Left lobe of liver (tissue), 2 donors: ENCODE results near the gene TASP1. TPM values are rescaled to one million over a fixed set of nuclear protein-coding genes. Genes with fewer than 3 reads are reported as not detected.
"Not testable (repeated sequence)": the region's sequence is repeated elsewhere in the genome, so short reads cannot be mapped to it uniquely, and the experiment has no call there.

Source experiments
- ATAC-seq: fragments of 200-7000 bp; cut with Tn5 transposase; one replicate; pipeline ENCODE4 v1.9.1; 2020; ENCODE audit warnings: mild to moderate bottlenecking, moderate library complexity
- DNase-seq: peaks from one replicate; pipeline ENCODE4 v3.0.0-alpha.2; 2020; ENCODE audit warnings: low spot score
- total RNA-seq: library from RNA; stranded (reverse); gene quantifications from one replicate; pipeline ENCODE4 v1.2.1, GENCODE V29; 2021
- donor health status: DM: no; HTN: no; CAD: no; lungs with moderate emphysema.
- donor health status: DM: no; HTN: yes; CAD: no.

The TASP1 gene
- total RNA-seq, 1 donor from 2014 or later = 5.1 TPM

DNA sequence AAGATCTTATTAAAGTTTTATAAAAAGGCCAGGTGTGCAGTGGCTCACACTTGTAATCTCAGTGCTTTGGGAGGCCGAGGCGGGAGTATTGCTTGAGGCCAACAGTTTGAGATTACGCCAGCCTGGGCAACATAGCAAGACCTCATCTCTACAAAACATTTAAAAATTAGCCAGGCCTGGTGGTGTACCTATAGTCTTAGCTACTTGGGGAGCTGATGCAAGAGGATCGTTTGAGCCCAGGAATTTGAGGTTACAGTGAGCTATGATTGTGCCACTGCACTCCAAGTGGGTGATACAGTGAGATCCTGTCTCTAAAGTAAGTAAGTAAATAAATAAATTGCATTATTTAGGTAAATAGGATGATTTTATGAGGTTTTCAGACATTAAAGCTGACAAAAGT is 234.4 kb downstream of the TASP1 start:
- DNase-seq = no peak
- no peak for ATAC-seq

DNA sequence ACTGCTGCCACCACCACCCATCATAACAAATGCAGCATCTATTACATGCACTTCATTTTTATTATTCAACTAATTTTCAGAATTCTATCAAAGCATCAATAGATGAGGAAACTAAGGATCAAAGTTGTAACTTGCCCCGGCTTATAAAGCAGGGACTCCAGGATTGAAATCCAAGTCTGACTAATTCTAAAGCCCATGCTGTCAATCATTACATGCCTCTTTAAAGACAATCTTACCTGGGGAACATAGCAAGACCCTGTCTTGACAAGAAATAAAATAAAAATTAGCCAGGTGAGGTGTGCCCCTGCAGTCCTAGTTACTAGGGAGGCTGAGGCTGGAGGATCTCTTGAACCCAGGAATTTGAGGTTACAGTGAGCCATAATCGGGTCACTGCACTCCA is 235.3 kb downstream of the TASP1 start:
- ATAC-seq = no peak
- DNase-seq = no peak

DNA sequence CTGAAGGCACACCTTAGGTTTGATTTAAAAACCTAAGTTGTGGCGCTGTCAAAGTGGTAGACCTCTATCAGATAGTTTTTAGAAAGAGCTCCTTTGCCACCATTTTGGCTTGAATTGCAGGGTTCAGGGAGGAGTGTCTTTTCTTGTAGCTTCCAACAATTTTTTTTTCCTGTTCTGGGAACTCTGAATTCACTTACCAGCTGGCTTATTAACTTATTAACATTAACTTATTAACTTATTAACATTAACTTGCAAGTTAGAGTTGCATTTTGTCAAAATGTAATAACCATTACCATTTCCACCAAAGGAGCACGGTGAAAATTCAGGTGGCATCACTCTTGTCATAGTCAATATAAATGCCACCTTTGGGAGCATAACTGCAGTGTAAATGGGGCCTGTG is 235.7 kb downstream of the TASP1 start:
- no peak for DNase-seq
- no peak for ATAC-seq

DNA sequence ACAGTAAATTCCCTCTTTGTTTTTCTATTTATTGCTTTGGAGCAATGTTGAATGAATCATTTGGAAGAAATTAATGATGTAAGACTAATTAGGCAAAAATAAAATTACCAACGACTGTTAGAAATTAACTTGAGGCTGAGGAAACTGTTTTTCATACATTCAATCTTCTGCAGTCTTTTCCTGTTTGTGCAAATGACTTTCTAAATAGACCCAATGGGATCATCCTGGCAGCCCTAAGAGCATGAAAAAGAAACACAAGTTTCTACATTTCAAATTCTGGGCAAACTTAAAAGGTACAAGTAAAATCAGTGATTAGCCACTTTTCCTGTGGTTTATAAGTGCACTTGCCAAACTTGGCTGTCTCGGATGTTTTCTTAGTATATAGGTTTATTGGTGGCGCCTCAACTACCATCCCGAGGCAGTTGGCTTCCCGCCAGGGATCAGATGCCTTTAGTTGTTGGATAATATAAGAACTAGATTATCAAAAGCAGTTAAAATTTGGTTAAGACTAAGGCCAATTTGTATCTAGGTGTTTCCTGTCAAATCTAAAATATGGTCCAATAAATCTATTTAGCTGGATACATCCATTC is 236.5 kb downstream of the TASP1 start:
- DNase-seq (no peak), ATAC-seq (no peak)

DNA sequence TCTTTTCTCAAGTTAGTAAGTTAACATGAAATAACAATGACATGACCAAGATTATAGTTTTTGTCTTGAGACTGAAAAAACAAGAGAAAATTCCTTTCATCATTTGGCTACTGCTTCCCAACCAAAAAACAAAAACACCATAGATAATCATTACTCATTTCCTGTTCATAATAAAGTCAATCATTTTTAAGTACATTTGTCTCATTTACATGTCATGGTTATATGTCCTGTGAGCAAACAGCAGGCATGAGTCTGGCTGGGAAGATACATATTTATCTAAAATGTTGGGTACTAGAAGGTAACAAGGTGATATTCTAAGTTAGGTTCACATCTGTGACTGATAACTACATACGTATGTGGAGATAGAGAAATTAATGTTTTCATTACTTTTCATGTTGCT is 237.1 kb downstream of the TASP1 start:
- ATAC-seq (no peak), DNase-seq (no peak)

DNA sequence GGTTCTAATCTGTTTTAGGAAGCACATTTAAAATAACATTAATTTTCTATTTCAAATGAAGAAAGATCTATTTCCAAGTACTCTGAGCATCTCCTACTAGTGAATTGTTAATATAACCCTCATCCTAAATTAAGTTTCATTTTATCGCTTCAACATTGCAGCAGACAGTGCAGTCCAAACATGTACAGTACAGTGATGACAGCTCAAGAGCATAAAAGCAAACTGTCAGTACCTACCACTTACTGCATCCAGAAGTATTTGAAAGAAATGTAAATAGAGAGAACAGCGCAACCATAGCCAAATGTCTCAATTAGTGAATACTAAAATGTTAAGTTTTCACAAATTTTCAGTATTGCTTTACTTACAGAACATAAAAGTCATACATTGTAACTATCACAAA is 238.3 kb downstream of the TASP1 start:
- DNase-seq (no peak), ATAC-seq (no peak)

DNA sequence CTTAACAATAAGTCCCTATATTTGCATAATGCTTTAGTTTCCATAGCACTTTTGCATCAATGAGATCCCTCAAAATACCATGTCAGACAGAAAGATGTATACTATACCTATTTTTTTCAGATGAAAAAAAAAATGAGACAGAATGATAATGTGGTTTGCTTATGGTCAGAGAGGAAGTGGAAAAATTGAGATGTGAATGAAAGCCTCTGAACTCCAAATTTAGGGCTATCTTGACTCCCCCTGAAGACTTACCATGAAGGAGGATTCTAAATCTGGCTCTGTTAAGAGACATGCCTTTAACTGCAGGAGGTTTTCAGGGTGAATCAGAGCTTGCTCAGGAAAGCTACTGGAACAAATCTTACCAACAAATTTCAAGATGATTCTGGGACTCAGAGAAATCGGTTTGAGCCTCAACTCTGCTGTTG is 241.4 kb downstream of the TASP1 start:
- ATAC-seq = no peak
- no peak for DNase-seq

DNA sequence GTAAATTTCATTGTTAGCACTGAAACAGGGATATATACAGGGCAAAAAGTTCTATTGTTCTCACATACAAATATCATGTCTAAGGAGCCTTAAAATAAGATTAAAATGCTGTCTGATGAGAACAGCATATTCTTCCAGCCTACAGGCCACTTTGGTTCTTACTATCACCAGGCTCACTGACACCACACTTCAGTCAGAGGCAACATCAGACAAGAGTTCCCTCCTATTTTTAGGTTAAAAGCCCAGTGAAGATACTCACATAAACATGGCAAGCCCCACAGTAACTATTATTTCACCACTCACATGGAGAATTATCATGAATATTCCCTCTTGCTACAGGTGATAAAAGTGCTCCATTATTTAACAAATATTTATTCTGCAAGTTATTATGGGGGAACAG is 241.9 kb downstream of the TASP1 start:
- no peak for ATAC-seq
- DNase-seq = no peak

DNA sequence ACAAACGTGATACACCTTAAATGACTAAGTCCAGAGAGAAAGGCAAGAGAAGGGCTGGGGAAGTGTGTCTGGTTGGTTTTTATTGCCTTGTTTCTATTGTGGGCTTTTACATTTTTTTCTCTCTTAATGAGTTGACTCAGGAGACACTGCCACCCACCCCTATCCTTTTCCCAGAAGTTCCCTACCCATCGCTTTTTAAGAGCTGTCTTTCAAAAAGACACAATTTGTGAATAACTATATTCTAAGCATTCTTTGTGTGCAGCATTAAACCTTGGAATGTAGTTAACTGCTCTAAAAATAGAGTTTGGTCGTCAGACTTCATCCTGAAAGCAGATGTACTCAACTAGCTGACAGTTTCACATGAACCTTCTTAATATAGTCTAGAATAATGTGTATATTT is 242.7 kb downstream of the TASP1 start:
- DNase-seq = no peak
- ATAC-seq = no peak

DNA sequence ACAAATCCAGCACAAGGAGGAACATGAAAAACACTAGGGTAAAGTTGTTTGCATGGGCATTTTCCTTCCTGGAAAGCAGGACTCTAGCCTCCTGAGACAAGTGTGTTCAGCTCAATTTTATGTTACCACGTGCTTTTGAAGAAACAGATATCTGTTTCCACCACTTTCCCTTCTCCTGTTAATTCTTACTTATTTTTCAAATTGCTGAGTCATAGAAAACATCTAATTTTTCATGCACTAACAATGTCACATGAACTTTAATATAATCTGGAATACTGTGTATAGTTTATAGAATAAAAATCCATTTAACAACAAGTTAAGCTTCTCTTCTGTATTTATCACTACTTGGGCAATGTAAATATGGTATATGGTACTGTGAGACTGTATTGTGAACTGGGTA is 243.5 kb downstream of the TASP1 start:
- ATAC-seq (no peak), DNase-seq (no peak)

DNA sequence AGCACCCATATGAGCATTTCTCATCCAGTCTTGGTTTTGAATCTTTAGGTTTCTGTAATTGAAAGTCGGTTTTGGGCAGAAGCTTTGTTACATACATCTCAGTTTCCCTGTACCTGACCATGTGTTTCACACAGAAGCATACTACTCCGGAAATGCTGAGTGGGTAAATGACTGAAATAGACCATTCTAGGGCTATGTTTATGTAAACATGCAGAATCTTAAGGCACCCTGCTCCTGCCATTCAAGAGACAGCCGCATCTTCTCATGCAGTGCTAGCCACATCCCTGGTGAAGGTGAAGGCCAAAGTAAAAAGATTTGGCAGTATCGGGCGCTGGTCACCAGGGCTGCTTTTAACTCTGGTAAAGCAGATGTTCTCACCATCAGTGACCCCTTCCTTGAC is 246.3 kb downstream of the TASP1 start:
- ATAC-seq = no peak

DNA sequence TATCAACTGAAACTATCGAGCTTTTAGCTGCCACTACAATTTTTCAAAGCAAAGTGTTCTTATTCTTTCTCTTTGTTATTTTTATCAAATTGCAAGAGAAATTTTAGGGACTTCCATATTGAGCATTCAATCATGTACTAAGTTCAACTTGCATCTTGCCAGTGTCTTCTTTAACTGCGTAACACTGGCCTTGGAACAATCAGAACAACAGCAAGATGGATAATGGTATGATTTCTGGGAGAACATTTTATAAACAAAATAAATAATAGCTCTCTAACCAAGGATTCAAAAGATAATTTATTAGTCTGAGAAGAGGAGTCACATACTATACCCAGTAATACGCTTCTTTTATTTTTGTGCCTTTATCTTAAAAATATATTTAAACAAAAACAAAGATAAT is 249.6 kb downstream of the TASP1 start:
- DNase-seq (no peak), ATAC-seq (no peak)

More for the DNA sequence above, 246.3 kb downstream of the TASP1 start:
- no peak for DNase-seq

DNA sequence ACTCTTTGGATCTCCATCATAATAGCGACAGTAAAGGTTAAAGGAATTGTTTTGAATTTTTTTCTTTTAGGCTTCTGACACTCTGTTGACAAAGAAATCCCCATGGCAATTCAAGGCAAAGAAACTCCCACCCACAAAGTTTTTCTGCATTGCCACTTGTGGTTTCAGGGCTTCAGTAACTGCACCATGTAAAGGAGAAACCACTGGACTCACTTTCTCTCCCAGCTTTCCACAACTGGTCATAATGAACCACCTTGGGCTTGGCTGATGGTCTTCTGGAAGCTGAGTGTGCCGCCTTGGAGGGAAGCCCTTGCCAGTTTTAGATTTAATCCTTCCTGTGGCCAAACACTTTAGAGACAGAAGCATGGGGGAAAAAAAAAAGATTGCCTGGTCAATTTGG is 254.6 kb downstream of the TASP1 start:
- DNase-seq (no peak), ATAC-seq (no peak)

DNA sequence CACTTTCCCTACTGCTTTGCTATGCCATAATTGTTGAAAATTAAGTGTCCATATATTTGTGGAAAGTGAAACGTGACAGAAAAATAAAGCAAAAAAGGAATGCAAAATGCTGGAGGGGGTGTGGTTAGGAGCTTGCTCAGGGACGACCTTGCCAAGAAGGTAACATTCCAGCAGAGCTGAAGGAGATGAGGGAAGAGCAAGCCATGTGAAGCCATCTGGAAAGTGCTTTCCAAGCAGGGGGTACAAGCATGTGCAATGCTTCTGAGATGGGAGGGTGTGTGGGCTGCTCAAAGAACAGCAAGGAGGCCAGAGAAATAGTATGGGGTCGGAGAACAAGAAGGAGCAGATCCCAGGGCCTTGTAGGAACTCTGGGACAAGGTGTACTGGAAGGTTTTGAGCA is 255.9 kb downstream of the TASP1 start:
- ATAC-seq (no peak), DNase-seq (no peak)

DNA sequence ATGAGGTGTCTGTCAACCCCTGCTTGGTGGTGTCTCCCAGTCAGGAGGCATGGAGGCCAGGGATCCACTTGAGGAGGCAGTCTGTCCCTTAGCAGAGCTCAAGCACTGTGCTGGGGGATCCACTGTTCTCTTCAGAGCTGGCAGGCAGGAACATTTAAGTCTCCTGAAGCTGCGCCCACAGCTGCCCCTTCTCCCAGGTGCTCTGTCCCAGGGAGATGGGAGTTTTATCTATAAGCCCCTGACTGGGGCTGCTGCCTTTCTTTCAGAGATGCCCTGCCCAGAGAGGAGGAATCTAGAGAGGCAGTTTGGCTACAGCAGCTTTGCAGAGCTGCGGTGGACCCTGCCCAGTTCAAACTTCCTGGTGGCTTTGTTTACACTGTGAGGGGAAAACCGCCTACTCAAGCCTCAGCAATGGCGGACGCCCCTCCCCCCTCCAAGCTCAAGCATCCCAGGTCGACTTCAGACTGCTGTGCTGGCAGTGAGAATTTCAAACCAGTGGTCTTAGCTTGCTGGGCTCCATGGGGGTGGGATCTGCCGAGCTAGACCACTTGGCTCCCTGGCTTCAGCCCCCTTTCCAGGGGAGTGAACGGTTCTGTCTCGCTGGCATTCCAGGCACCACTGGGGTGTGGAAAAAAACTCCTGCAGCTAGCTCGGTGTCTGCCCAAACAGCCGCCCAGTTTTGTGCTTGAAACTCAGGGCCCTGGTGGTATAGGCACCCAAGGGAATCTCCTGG is 258.1 kb downstream of the TASP1 start:
- not testable (repeated sequence) for ATAC-seq, DNase-seq

DNA sequence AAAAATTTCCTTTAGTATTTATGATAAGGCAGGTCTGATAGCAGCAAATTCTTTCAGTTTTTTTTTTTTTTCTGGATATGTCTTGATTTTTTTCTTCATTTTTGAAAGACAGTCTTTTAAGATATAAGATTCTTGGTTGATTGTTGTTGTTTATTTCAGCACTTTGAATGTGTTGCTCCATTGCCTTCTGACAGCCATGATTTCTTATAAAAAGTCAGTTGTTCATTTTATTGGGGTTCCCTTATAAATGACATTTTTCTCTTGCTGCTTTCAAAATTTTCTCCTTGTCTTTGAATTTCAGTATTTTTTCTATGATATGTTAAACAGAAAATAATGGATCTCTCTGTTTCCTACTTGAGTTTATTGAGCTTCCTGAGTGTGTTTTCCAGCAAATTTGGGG is 265.3 kb downstream of the TASP1 start:
- no peak for ATAC-seq

DNA sequence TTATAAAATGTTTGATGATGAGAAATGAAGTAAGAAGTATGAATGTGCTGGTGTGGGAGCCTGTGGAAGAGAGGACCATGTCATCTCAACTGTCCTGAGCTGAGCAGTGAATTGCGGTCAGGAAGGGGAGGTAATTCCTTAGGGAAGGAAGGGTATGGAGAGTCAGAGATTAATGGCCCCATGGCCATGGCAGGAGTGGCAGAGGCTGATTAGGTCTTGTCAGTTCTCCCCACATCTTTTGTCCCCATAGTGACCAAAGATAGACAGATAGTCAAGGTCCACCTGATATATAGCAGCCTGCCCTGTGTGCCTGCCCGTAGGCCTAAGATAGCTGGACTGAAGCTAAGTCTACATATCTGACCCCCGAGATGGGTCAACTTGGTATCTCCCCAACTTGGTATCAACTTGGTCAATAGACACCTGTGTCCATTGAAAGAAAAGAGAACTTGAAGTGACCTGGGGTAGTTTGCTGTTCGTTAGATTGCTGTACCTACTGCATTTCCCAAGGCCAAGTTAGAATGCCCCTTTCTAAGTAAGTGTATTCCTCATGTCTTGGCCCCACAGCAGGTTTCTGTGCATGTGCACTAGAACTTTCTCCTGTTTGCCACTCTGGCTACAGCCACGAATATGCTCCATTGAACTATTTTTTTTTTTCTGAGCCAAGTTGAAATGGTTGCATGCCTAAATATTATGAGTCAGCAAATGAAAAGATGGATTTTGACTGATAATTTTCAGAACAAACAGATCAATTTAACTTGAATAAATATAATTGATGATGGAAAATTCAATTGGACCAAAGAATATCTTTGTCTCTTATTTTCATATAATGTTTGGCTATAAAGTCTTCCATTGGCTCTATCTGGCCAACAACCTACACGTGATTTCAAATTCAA is 274.2 kb downstream of the TASP1 start:
- ATAC-seq (no peak), DNase-seq (no peak)

More for the DNA sequence above, 265.3 kb downstream of the TASP1 start:
- DNase-seq = no peak

DNA sequence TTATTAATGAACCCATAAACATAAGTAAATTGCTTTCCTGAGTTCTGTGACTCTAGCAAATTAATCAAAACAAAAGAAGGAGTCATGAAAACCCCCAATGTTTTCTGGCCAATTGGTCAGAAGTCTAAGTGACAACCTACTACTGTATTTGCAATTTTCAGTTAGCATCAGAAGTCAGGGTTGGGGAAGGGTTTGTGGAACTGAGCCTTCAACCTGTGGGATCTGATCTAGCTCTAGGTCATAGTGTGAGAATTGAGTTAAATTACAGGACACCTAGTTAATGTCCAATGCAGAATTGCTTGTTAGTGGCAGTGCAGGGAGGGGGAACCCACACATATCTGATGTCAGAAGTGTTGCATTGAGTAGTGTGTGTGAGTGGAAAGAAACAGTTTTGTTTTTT is 275.3 kb downstream of the TASP1 start:
- no peak for DNase-seq
- ATAC-seq = no peak

DNA sequence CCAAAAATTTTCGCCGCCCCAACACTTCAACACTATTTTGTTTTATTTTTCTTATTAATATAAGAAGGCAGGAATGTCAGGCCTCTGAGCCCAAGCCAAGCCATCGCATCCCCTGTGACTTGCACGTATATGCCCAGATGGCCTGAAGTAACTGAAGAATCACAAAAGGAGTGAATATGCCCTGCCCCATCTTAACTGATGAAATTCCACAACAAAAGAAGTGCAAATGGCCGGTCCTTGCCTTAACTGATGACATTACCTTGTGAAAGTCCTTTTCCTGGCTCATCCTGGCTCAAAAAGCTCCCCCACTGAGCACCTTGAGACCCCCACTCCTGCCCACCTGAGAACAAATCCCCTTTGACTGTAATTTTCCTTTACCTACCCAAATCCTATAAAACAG is 276.6 kb downstream of the TASP1 start:
- not testable (repeated sequence) for DNase-seq, ATAC-seq

DNA sequence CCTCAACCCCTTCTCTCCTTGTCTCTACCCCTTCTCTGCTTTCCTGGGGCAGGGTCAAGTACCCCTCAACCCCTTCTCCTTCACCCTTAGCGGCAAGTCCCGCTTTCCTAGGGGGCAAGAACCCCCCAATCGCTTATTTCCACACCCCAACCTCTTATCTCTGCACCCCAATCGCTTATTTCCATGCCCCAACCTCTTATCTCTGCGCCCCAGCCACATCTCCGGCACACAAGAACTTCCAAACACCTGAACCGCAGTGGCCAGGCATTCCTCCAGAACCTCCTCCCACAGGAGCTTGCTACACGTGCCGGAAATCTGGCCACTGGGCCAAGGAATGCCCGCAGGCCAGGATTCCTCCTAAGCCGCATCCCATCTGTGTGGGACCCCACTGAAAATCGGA is 279.8 kb downstream of the TASP1 start:
- DNase-seq, ATAC-seq: not testable (repeated sequence)

DNA sequence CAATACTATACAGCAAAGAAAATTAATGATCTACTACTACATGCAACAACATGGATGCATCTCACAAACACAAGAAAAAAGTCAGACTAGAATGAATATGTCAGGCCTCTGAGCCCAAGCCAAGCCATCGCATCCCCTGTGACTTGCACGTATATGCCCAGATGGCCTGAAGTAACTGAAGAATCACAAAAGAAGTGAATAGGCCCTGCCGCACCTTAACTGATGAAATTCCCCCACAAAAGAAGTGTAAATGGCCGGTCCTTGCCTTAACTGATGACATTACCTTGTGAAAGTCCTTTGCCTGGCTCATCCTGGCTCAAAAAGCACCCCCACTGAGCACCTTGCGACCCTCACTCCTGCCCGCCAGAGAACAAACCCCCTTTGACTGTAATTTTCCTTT is 280.9 kb downstream of the TASP1 start:
- not testable (repeated sequence) for DNase-seq, ATAC-seq

DNA sequence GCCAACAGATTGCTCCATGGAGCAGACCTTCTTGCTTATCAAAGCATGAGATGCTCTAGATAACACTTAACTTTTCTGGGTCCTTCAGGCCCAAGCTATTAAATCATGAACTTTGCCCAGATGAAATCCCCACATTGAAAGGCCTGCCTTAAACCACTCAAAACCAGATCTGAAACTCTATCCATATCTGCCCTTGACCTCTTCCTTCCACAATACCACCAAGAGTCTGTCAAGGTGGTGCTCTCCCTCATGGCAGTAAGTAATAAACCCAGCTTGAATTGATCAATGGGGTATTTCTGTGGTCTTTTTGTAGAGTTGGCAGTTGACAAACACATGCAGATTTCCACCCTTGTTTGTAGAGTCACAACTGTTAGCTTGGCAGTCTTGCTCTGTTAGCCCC is 282.1 kb downstream of the TASP1 start:
- DNase-seq = no peak
- ATAC-seq = no peak
